Testis (tissue), 5 donors: ENCODE results near the gene SNN. TPM values are rescaled to one million over a fixed set of nuclear protein-coding genes. Genes with fewer than 3 reads are reported as not detected.

Experiments used
- DNase-seq: peaks from one replicate; pipeline ENCODE4 v3.0.0-alpha.2; 2019
- H3K27ac ChIP-seq, 2 donors: fragments of 200-600 bp; sonication (generic); one replicate each; pipeline ENCODE4 v1.5.1; 2019
- H3K27me3 ChIP-seq: fragments of 200-600 bp; sonication (generic); one replicate; pipeline ENCODE4 v1.5.1; 2019
- H3K36me3 ChIP-seq: fragments of 200-600 bp; sonication (generic); one replicate; pipeline ENCODE4 v1.5.1; 2017; ENCODE audit warnings: low read depth; ENCODE audit errors: missing control alignments
- H3K4me1 ChIP-seq: fragments of 200-600 bp; sonication (generic); one replicate; pipeline ENCODE4 v1.5.1; 2019
- H3K4me3 ChIP-seq, 2 donors: fragments of 200-600 bp; sonication (generic); one replicate each; pipeline ENCODE4 v1.5.1; 2017 to 2019
- H3K9me3 ChIP-seq: fragments of 200-600 bp; sonication (generic); one replicate; pipeline ENCODE4 v1.5.1; 2017
- CTCF ChIP-seq, 3 experiments: fragments of 450-650 bp in 2 of 3; fragments of 200-600 bp in 1 of 3; sonication (generic) in 1 of 3; IDR thresholded peaks; one replicate each; pipeline ENCODE4 v1.5.1; 2016 to 2019; ENCODE audit warnings: antibody characterized with exemption in 3 of 3, mild to moderate bottlenecking in 2 of 3, moderate library complexity in 1 of 3
- POLR2A ChIP-seq: fragments of 450-650 bp; IDR thresholded peaks from one replicate; pipeline ENCODE4 v1.6.1; 2017; ENCODE audit warnings: antibody characterized with exemption, mild to moderate bottlenecking, moderate library complexity
- WGBS, 2 donors: methylation state at CpG; one replicate each; pipeline ENCODE4 v1.1.5; 2018; 5-methylcytosine and 5-hydroxymethylcytosine counted together
- intact Hi-C: fragments of 100-400 bp; cut with DNase I; formaldehyde crosslinking; loops from one replicate; pipeline ENCODE4 v1.15.1; 2023; ENCODE audit warnings: low total_unique reads
- long read RNA-seq, 2 donors: transcript quantifications; one replicate each; lab custom pipeline, GENCODE V29; 2026
- polyA plus RNA-seq: library from polyadenylated mRNA; stranded (reverse); fragments of 350-450 nt; fragmentation: Illumina TruSeq; extraction: RNeasy Lipid Tissue Mini Kit (QIAGEN cat#74804); gene quantifications from one replicate; pipeline ENCODE4 v1.2.3, GENCODE V29; 2014; ENCODE audit warnings: low read depth, low replicate concordance; ENCODE audit not compliant: insufficient read depth
- total RNA-seq, 2 donors: library from RNA; depleted of rRNA; stranded (reverse); fragments of >200 nt; gene quantifications; one replicate each; pipeline ENCODE4 v1.2.3, GENCODE V29; 2016

Gene SNN
- total RNA-seq (10 to 100 TPM in 1 of 2 donors, 1 to 10 TPM in 1; 7.0 to 10.3 TPM), polyA plus RNA-seq (10.1 TPM)
- long read RNA-seq, donor 1, transcript SNN-201 (2 exons, 3,312 nt) = major isoform, 6 of 6 reads
- long read RNA-seq, donor 1, partial matches to known transcripts = 0 of 6 reads
- long read RNA-seq, donor 1, other reads (novel, unspliced or antisense) = 0 of 6 reads
- long read RNA-seq, donor 2, transcript SNN-201 (2 exons, 3,312 nt) = major isoform, 10 of 34 reads
- long read RNA-seq, donor 2, partial matches to known transcripts = 24 of 34 reads
- long read RNA-seq, donor 2, other reads (novel, unspliced or antisense) = 0 of 34 reads

- Histone ChIP-seq H3K9me3 (no peaks in the 10 kb centered on the region), H3K27ac (peak within 1 kb of the TSS; percentile 55 to 64), H3K27me3 (no peaks in the 10 kb centered on the region), H3K4me3 (peak within 1 kb of the TSS; percentile 80 to 85), H3K4me1 (peaks cover 28% of the 10 kb centered on the region), H3K36me3 (no peaks in the 10 kb centered on the region)
- TF ChIP-seq POLR2A (no peak), CTCF (IDR thresholded peaks at IDR 0.05) (no peak)
- intact Hi-C loops = no loop called here
- peak; percentile 89 for DNase-seq
- WGBS, 2 donors = 7 to 9% methylated on average over 35 to 46 of the region's 93 CpGs
These were observed at the start of gene SNN for GRCh38 chr16:11667824-11668622. SNN (plus strand) TSS chr16:11668455; CDS start chr16:11676060, 7,605 bp downstream.

- TF ChIP-seq POLR2A (no peak), CTCF (IDR thresholded peaks at IDR 0.05) (no peak)
- H3K4me1 ChIP-seq = peaks cover 10% of the 10 kb centered on the region
- no peak overlapping the region for H3K4me3 ChIP-seq
- H3K27me3 ChIP-seq = no peaks in the 10 kb centered on the region
- WGBS, 2 donors = 89 to 90% methylated on average over 2 of the region's 2 CpGs
- H3K9me3 ChIP-seq = no peaks in the 10 kb centered on the region
- no peaks in the 10 kb centered on the region for H3K36me3 ChIP-seq
- intact Hi-C loops = no loop called here
- DNase-seq = no peak
- no peak overlapping the region for H3K27ac ChIP-seq
These were observed 48.9 kb upstream of the SNN start for GRCh38 chr16:11619327-11619851.

- TF ChIP-seq CTCF (IDR thresholded peaks at IDR 0.05) = no peak
- TF ChIP-seq POLR2A = no peak
- H3K36me3 ChIP-seq = no peaks in the 10 kb centered on the region
- no peak overlapping the region for H3K4me3 ChIP-seq
- H3K27ac ChIP-seq = no peak overlapping the region
- 87 to 94% methylated on average over 8 of the region's 8 CpGs for WGBS, 2 donors
- peaks cover 10% of the 10 kb centered on the region for H3K4me1 ChIP-seq
- no peaks in the 10 kb centered on the region for H3K9me3 ChIP-seq
- H3K27me3 ChIP-seq = no peaks in the 10 kb centered on the region
- DNase-seq = no peak
- intact Hi-C loops = no loop called here
These were observed 47.8 kb upstream of the SNN start for GRCh38 chr16:11620243-11621003.

- Histone ChIP-seq H3K4me3 (no peak overlapping the region), H3K27me3 (no peaks in the 10 kb centered on the region), H3K9me3 (no peaks in the 10 kb centered on the region), H3K27ac (peak overlapping the region; percentile 44 to 62), H3K4me1 (peaks cover 10% of the 10 kb centered on the region), H3K36me3 (no peaks in the 10 kb centered on the region)
- no peak for DNase-seq
- intact Hi-C loops = no loop called here
- WGBS, 2 donors = 57 to 59% methylated on average over 6 of the region's 6 CpGs
- no peak for TF ChIP-seq CTCF (IDR thresholded peaks at IDR 0.05)
- no peak for TF ChIP-seq POLR2A
These were observed 46.7 kb upstream of the SNN start for GRCh38 chr16:11621539-11621919.
